HepG2 (cell line): ENCODE measurements around the gene OR7A5. TPM values are rescaled to one million over a fixed set of nuclear protein-coding genes. Genes with fewer than 3 reads are reported as not detected.

Source experiments
- ATAC-seq: fragments of 200-7000 bp; cut with Tn5 transposase; 3 replicates; pipeline ENCODE4 v1.9.1; 2020; ENCODE audit warnings: mild to moderate bottlenecking, moderate library complexity
- BruUV-seq: library from RNA; stranded (reverse); fragments of 400-500 nt; replicated peaks from 2 replicates; lab custom pipeline; 2021; lab: Mats Ljungman, UMichigan
- CTCF ChIA-PET: fragments of 300-600 bp; formaldehyde crosslinking; extraction: SDS; loops from one replicate; lab custom pipeline; 2021; ENCODE audit warnings: low total read pairs, inconsistent platforms, low intra/inter-chr PET ratio; lab: Yijun Ruan, JAX
- POLR2A ChIA-PET: fragments of 350-600 bp; sonication (Branson Sonifier 250); formaldehyde crosslinking; loops from one replicate; lab custom pipeline; 2020; ENCODE audit warnings: antibody characterized with exemption, inconsistent platforms; lab: Yijun Ruan, JAX
- DNase-seq: peaks from one replicate; pipeline ENCODE4 v3.0.0-alpha.2; 2015; ENCODE audit warnings: low spot score
- FAIRE-seq: peaks from 3 replicates; lab custom pipeline; 2011; peaks lifted over from hg19 to GRCh38; lab: Jason Lieb, UNC
- H2AFZ ChIP-seq: one replicate; pipeline ENCODE4 v1.6.1; 2011; ENCODE audit warnings: low read length, inconsistent platforms
- H3K27ac ChIP-seq: fragments of 300-600 bp; 3 replicates; pipeline ENCODE4 v1.8.0; 2011; ENCODE audit warnings: mixed run types, mild to moderate bottlenecking, mixed read lengths, low read length, inconsistent platforms; ENCODE audit not compliant: insufficient read depth; ENCODE audit errors: extremely low read length
- H3K27me3 ChIP-seq, 2 experiments: fragments of 200-600 bp in 1 of 2; 2 replicates in 1 of 2; 3 replicates in 1 of 2; pipeline versions ENCODE4 v1.6.0 to v1.8.0; 2011; ENCODE audit warnings: low read length in 2 of 2, mild to moderate bottlenecking in 2 of 2, moderate library complexity in 2 of 2, inconsistent platforms in 1 of 2; ENCODE audit not compliant: insufficient read depth in 2 of 2, control insufficient read depth in 1 of 2
- H3K36me3 ChIP-seq, 2 experiments: fragments of 200-600 bp in 1 of 2; replicated peaks in 1 of 2; 2 replicates in 1 of 2; 3 replicates in 1 of 2; pipeline versions ENCODE4 v1.5.1 to v1.8.0; 2011; ENCODE audit warnings: low read length in 2 of 2, inconsistent platforms in 1 of 2; ENCODE audit not compliant: insufficient read depth in 2 of 2, control insufficient read depth in 1 of 2
- H3K4me1 ChIP-seq: 2 replicates; pipeline ENCODE4 v1.5.1; 2012; ENCODE audit warnings: low read length, inconsistent platforms; ENCODE audit not compliant: insufficient read depth
- H3K4me2 ChIP-seq: 2 replicates; pipeline ENCODE4 v1.6.0; 2011; ENCODE audit warnings: low read depth, low read length, inconsistent platforms
- H3K4me3 ChIP-seq, 3 experiments: fragments of 200-600 bp in 1 of 3; sonication (generic), shearing (Covaris generic) in 1 of 3; replicated peaks in 1 of 3; 2 replicates each; pipeline ENCODE4 v1.5.1; 2011 to 2016; ENCODE audit warnings: low read length in 3 of 3, inconsistent platforms in 2 of 3, low read depth in 2 of 3, mild to moderate bottlenecking in 2 of 3, control low read depth in 1 of 3, mixed read lengths in 1 of 3; ENCODE audit not compliant: insufficient read depth in 1 of 3
- H3K79me2 ChIP-seq: one replicate; pipeline ENCODE4 v1.6.1; 2011; ENCODE audit warnings: low read length, inconsistent platforms; ENCODE audit not compliant: insufficient read depth
- H3K9ac ChIP-seq: 2 replicates; pipeline ENCODE4 v1.6.0; 2011; ENCODE audit warnings: mild to moderate bottlenecking, low read depth, low read length, inconsistent platforms; ENCODE audit not compliant: insufficient read depth
- H3K9me3 ChIP-seq: 2 replicates; pipeline ENCODE4 v1.5.1; 2012; ENCODE audit warnings: mild to moderate bottlenecking, low read length
- H4K20me1 ChIP-seq: 2 replicates; pipeline ENCODE4 v1.6.0; 2011; ENCODE audit warnings: inconsistent platforms, mild to moderate bottlenecking, low read length, moderate library complexity; ENCODE audit not compliant: insufficient read depth
- ASH2L ChIP-seq: fragments of 300-600, 200-600 bp; sonication (generic); IDR thresholded peaks from 2 replicates; pipeline ENCODE4 v1.7.0; 2017; ENCODE audit warnings: low read depth, mild to moderate bottlenecking, moderate library complexity, mixed read lengths, low read length; ENCODE audit not compliant: insufficient read length
- ATRX ChIP-seq: sonication (generic); formaldehyde crosslinking; IDR thresholded peaks from 2 replicates; pipeline ENCODE4 v1.4.0; 2020; ENCODE audit warnings: missing genetic modification reagents, borderline replicate concordance
- CBX1 ChIP-seq: IDR thresholded peaks from one replicate; pipeline ENCODE4 v1.6.1; 2016; ENCODE audit warnings: antibody characterized with exemption, low read depth
- CEBPB ChIP-seq: IDR thresholded peaks from 2 replicates; pipeline ENCODE4 v1.6.1; 2011; ENCODE audit warnings: low read depth, low read length, improper control_type of control experiment, borderline replicate concordance
- HNRNPL ChIP-seq: fragments of 200-400 bp; formaldehyde crosslinking; IDR thresholded peaks from 2 replicates; pipeline ENCODE4 v1.6.1; 2017; ENCODE audit warnings: mild to moderate bottlenecking, low read depth, low read length
- HOXD1 ChIP-seq: sonication (generic); formaldehyde crosslinking; IDR thresholded peaks from 2 replicates; pipeline ENCODE4 v1.5.0; 2020; ENCODE audit warnings: missing genetic modification reagents
- MTF1 ChIP-seq: sonication (generic); formaldehyde crosslinking; IDR thresholded peaks from 2 replicates; pipeline ENCODE4 v1.5.0; 2020; ENCODE audit warnings: missing genetic modification reagents
- NFIB ChIP-seq: sonication (generic); formaldehyde crosslinking; IDR thresholded peaks from 2 replicates; pipeline ENCODE4 v1.9.0; 2021; ENCODE audit warnings: missing genetic modification reagents, mild to moderate bottlenecking, borderline replicate concordance
- PCBP2 ChIP-seq: fragments of 200-400 bp; formaldehyde crosslinking; optimal IDR thresholded peaks from 2 replicates; pipeline ENCODE3; 2018; ENCODE audit warnings: low read length, low read depth; ENCODE audit not compliant: poor library complexity, severe bottlenecking
- SKI ChIP-seq: fragments of 450-650 bp; IDR thresholded peaks from one replicate; pipeline ENCODE4 v1.6.1; 2018; ENCODE audit warnings: mild to moderate bottlenecking; ENCODE audit not compliant: partially characterized antibody
- SMC3 ChIP-seq: IDR thresholded peaks from 2 replicates; pipeline ENCODE4 v1.6.1; 2011; ENCODE audit warnings: low read length, improper control_type of control experiment
- ZNF10 ChIP-seq: sonication (generic); formaldehyde crosslinking; IDR thresholded peaks from 2 replicates; pipeline ENCODE4 v1.4.0; 2020; ENCODE audit warnings: mild to moderate bottlenecking, low read depth, missing genetic modification reagents, borderline replicate concordance
- ZNF180 ChIP-seq: sonication (generic); formaldehyde crosslinking; IDR thresholded peaks from 2 replicates; pipeline ENCODE4 v1.4.0; 2020; ENCODE audit warnings: low read depth, missing genetic modification reagents, borderline replicate concordance
- ZNF274 ChIP-seq: sonication (generic); formaldehyde crosslinking; IDR thresholded peaks from 2 replicates; pipeline ENCODE4 v1.5.1; 2020; ENCODE audit warnings: mild to moderate bottlenecking, missing genetic modification reagents
- ZNF33A ChIP-seq: sonication (generic); formaldehyde crosslinking; IDR thresholded peaks from 2 replicates; pipeline ENCODE4 v1.5.1; 2020; ENCODE audit warnings: missing genetic modification reagents, mild to moderate bottlenecking, moderate library complexity, borderline replicate concordance
- ZNF354B ChIP-seq: sonication (generic); formaldehyde crosslinking; IDR thresholded peaks from 2 replicates; pipeline ENCODE4 v1.8.0; 2022; ENCODE audit warnings: mild to moderate bottlenecking, missing genetic modification reagents
- ZNF460 ChIP-seq: sonication (generic); formaldehyde crosslinking; IDR thresholded peaks from 2 replicates; pipeline ENCODE4 v1.5.1; 2020; ENCODE audit warnings: missing genetic modification reagents, mild to moderate bottlenecking, borderline replicate concordance
- ZNF660 ChIP-seq: sonication (generic); formaldehyde crosslinking; IDR thresholded peaks from 2 replicates; pipeline ENCODE4 v1.5.1; 2020; ENCODE audit warnings: mild to moderate bottlenecking, low read depth, missing genetic modification reagents, borderline replicate concordance
- WGBS: methylation state at CpG from one replicate; pipeline ENCODE4 v1.1.6; 2017; ENCODE audit warnings: low lambda C conversion rate; 5-methylcytosine and 5-hydroxymethylcytosine counted together
- in situ Hi-C: cut with HindIII; loops from 2 replicates; pipeline ENCODE4 v1.10.0; 2017; ENCODE audit warnings: low pct_unique_long_range_greater_than_20kb; ENCODE audit not compliant: extremely low pct_ligation_motif_present
- intact Hi-C: fragments of 100-400 bp; cut with micrococcal nuclease; formaldehyde crosslinking; loops from one replicate; pipeline ENCODE4 v1.10.0; 2022; ENCODE audit not compliant: unreplicated experiment
- polyA plus RNA-seq, 8 experiments: library from polyadenylated mRNA; depleted of rRNA in 3 of 8; stranded (reverse) in 7 of 8; unstranded in 1 of 8; fragments of >200 nt; fragmentation: Illumina TruSeq in 4 of 8; extraction: Trizol in 4 of 8; gene quantifications; 2 replicates each; pipeline versions ENCODE4 v1.2.1 to v1.2.3, GENCODE V29; 2011 to 2016; ENCODE audit warnings: low read depth in 4 of 8, missing spikeins in 1 of 8, mixed read lengths in 1 of 8; ENCODE audit not compliant: insufficient read depth in 1 of 8
- total RNA-seq, 5 experiments: library from RNA; depleted of rRNA; stranded (reverse); fragments of >200 nt; fragmentation: Illumina TruSeq; extraction: Trizol; gene quantifications; 2 replicates each; pipeline ENCODE4 v1.2.3, GENCODE V29; 2016; ENCODE audit warnings: low read depth in 1 of 5
- TF ChIP-seq, protein P1 (sequence below): sonication (generic); formaldehyde crosslinking; IDR thresholded peaks from 2 replicates; pipeline ENCODE4 v1.5.0; 2020; ENCODE audit warnings: mild to moderate bottlenecking, missing genetic modification reagents, borderline replicate concordance

OR7A5 gene
- total and polyA plus RNA-seq, 2 of the 13 experiments (the other 11 are each of a cell fraction or from before 2014, with no cell fraction given), result not detected

DNA sequence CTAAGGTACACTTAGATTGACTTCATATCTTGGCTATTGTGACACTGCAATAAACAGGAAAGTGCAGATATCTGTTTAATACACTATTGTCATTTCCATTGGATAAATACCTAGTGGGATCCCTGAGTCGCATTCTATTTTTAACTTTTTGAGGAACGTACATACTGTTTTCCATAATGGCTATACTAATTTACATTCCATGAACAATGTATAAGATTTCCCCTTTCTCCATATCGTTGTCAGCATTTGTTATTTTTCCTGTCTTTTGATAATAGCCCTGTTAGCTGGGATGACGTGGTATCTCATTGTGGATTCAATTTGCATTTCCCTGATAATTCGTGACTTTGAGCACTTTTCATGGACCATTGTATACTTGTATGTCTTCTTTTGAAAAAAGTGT is 33.5 kb upstream of the OR7A5 start (continued):
- no peak for TF ChIP-seq ZNF33A
- no peak for TF ChIP-seq ATRX (CRISPR knock-in tag)
- no peak for TF ChIP-seq ZNF10
- no peak for TF ChIP-seq MTF1 (CRISPR knock-in tag)
- no peak for TF ChIP-seq CEBPB
- TF ChIP-seq CBX1, result no peak
- TF ChIP-seq HOXD1 (CRISPR knock-in tag), result no peak
- no peak for TF ChIP-seq ASH2L

DNA sequence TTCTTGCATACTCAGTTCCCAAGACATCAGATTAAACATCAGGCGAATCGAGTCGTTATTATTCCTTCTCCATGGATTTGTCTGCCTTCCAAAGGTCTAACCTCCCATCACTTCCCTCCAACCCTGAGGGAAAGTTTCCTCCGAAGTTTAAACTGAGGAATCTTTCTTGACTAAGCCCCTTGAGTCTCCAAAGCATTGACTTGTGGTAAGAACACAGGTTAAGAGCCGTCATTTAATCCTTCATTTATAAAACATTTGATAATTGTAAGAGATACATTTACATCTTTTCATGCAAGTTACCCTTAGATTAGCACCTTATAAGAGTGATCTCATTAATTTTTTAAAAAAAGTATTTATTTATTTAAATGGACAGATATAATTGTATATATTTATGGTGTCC is 13.8 kb upstream of the OR7A5 start, which contains the start of gene OR7A10:
OR7A10 (minus strand) TSS at position 101 of the 400 bp plus-strand sequence. CDS start 7,045 bp downstream, outside the sequence.
- intact Hi-C loops (no loop called here), in situ Hi-C loops (no loop called here)
- no peak for ATAC-seq
- no TSS peak for BruUV-seq
- Histone ChIP-seq H3K27me3 (no peaks in the 10 kb centered on the region; a peak in 1 of 5 replicates), H3K4me1 (no peaks in the 10 kb centered on the region), H3K36me3 (no peaks in the 10 kb centered on the region), H4K20me1 (no peaks in the 10 kb centered on the region), H2AFZ (no peak within 1 kb of the TSS), H3K9me3 (no peaks in the 10 kb centered on the region), H3K9ac (no peak within 1 kb of the TSS), H3K27ac (no peak within 1 kb of the TSS), H3K4me3 (no peak within 1 kb of the TSS), H3K4me2 (no peak within 1 kb of the TSS), H3K79me2 (no peaks in the 10 kb centered on the region)
- ChIA-PET POLR2A (no interaction called here), CTCF (no interaction called here)
- WGBS, result 19% methylated on average over 5 of the region's 5 CpGs
- DNase-seq, result no peak
- FAIRE-seq, result no peak
- TF ChIP-seq PCBP2, result no peak
- no peak for TF ChIP-seq HNRNPL
- TF ChIP-seq, protein P1, sequence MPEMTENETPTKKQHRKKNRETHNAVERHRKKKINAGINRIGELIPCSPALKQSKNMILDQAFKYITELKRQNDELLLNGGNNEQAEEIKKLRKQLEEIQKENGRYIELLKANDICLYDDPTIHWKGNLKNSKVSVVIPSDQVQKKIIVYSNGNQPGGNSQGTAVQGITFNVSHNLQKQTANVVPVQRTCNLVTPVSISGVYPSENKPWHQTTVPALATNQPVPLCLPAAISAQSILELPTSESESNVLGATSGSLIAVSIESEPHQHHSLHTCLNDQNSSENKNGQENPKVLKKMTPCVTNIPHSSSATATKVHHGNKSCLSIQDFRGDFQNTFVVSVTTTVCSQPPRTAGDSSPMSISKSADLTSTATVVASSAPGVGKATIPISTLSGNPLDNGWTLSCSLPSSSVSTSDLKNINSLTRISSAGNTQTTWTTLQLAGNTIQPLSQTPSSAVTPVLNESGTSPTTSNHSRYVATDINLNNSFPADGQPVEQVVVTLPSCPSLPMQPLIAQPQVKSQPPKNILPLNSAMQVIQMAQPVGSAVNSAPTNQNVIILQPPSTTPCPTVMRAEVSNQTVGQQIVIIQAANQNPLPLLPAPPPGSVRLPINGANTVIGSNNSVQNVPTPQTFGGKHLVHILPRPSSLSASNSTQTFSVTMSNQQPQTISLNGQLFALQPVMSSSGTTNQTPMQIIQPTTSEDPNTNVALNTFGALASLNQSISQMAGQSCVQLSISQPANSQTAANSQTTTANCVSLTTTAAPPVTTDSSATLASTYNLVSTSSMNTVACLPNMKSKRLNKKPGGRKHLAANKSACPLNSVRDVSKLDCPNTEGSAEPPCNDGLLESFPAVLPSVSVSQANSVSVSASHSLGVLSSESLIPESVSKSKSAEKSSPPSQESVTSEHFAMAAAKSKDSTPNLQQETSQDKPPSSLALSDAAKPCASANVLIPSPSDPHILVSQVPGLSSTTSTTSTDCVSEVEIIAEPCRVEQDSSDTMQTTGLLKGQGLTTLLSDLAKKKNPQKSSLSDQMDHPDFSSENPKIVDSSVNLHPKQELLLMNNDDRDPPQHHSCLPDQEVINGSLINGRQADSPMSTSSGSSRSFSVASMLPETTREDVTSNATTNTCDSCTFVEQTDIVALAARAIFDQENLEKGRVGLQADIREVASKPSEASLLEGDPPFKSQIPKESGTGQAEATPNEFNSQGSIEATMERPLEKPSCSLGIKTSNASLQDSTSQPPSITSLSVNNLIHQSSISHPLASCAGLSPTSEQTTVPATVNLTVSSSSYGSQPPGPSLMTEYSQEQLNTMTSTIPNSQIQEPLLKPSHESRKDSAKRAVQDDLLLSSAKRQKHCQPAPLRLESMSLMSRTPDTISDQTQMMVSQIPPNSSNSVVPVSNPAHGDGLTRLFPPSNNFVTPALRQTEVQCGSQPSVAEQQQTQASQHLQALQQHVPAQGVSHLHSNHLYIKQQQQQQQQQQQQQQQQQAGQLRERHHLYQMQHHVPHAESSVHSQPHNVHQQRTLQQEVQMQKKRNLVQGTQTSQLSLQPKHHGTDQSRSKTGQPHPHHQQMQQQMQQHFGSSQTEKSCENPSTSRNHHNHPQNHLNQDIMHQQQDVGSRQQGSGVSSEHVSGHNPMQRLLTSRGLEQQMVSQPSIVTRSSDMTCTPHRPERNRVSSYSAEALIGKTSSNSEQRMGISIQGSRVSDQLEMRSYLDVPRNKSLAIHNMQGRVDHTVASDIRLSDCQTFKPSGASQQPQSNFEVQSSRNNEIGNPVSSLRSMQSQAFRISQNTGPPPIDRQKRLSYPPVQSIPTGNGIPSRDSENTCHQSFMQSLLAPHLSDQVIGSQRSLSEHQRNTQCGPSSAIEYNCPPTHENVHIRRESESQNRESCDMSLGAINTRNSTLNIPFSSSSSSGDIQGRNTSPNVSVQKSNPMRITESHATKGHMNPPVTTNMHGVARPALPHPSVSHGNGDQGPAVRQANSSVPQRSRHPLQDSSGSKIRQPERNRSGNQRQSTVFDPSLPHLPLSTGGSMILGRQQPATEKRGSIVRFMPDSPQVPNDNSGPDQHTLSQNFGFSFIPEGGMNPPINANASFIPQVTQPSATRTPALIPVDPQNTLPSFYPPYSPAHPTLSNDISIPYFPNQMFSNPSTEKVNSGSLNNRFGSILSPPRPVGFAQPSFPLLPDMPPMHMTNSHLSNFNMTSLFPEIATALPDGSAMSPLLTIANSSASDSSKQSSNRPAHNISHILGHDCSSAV (CRISPR knock-in tag), result no peak
- TF ChIP-seq ZNF460 (CRISPR knock-in tag), result no peak
- TF ChIP-seq NFIB (CRISPR knock-in tag), result no peak
- no peak for TF ChIP-seq SMC3
- no peak for TF ChIP-seq SKI
- TF ChIP-seq ZNF274 (CRISPR knock-in tag), result no peak
- no peak for TF ChIP-seq ZNF660 (CRISPR knock-in tag)
- TF ChIP-seq ZNF354B (CRISPR knock-in tag), result no peak
- no peak for TF ChIP-seq ZNF180 (CRISPR knock-in tag)
